Activated T-helper 1 cell treated with anti-CD3 and anti-CD28 coated beads, Interleukin-2, amount 50 U/mL, for 16 hours (primary cell): ENCODE results near the gene NIN.
A peak's percentile ranks its signal among the peaks of the same experiment; 100 is the strongest.

ENCODE experiments used
- DNase-seq, 2 donors: peaks; one replicate each; pipeline ENCODE4 v3.0.0-alpha.2; 2020; ENCODE audit warnings: low read depth in 1 of 2, low spot score in 1 of 2

The NIN gene, protein sequence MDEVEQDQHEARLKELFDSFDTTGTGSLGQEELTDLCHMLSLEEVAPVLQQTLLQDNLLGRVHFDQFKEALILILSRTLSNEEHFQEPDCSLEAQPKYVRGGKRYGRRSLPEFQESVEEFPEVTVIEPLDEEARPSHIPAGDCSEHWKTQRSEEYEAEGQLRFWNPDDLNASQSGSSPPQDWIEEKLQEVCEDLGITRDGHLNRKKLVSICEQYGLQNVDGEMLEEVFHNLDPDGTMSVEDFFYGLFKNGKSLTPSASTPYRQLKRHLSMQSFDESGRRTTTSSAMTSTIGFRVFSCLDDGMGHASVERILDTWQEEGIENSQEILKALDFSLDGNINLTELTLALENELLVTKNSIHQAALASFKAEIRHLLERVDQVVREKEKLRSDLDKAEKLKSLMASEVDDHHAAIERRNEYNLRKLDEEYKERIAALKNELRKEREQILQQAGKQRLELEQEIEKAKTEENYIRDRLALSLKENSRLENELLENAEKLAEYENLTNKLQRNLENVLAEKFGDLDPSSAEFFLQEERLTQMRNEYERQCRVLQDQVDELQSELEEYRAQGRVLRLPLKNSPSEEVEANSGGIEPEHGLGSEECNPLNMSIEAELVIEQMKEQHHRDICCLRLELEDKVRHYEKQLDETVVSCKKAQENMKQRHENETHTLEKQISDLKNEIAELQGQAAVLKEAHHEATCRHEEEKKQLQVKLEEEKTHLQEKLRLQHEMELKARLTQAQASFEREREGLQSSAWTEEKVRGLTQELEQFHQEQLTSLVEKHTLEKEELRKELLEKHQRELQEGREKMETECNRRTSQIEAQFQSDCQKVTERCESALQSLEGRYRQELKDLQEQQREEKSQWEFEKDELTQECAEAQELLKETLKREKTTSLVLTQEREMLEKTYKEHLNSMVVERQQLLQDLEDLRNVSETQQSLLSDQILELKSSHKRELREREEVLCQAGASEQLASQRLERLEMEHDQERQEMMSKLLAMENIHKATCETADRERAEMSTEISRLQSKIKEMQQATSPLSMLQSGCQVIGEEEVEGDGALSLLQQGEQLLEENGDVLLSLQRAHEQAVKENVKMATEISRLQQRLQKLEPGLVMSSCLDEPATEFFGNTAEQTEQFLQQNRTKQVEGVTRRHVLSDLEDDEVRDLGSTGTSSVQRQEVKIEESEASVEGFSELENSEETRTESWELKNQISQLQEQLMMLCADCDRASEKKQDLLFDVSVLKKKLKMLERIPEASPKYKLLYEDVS (N-terminal part only)

DNA sequence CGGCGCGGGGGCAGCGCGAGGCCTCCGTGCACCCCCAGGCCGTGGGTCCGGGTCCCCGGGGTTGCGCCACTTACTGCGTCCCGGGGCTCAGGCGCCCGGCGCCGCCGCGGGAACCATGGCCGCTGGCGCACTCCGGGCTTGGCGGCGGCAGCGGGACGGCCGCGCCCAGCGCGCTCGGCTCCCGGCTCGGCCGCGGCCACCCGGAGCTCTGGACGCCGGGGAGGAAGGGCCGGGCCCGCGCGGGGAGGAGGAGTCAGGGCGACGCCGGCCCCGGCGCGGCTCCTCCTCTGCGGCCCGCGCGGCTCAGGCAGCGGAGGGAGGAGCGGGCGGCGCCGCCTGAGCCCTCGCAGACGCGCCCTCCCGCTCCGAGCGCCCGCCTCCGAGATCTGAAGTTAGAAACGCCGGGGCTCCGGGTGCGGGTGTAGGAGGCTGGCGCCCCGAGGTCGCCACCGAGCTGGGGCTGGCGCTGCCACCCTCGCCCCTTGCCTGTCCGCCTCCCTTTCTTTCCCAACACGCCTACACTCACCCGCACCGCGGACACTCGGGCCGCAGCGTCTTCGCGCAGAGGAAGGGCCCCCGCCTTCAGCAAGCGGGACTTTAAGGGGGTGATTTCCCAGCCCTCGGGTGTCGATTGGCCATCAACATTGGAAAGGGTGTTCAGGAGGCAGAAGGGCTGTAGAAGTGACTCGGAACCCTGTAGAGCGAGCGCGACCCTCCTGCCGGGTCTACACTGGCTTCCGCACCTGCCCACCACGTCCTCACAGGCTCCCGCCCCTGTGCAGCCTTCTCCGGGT is at the start of gene NIN:
TSS of gene NIN (minus strand) at position 231 of the 794 bp plus-strand sequence. CDS start 9,106 bp downstream, outside the sequence.
- peak; percentile 37 to 66 for DNase-seq

DNA sequence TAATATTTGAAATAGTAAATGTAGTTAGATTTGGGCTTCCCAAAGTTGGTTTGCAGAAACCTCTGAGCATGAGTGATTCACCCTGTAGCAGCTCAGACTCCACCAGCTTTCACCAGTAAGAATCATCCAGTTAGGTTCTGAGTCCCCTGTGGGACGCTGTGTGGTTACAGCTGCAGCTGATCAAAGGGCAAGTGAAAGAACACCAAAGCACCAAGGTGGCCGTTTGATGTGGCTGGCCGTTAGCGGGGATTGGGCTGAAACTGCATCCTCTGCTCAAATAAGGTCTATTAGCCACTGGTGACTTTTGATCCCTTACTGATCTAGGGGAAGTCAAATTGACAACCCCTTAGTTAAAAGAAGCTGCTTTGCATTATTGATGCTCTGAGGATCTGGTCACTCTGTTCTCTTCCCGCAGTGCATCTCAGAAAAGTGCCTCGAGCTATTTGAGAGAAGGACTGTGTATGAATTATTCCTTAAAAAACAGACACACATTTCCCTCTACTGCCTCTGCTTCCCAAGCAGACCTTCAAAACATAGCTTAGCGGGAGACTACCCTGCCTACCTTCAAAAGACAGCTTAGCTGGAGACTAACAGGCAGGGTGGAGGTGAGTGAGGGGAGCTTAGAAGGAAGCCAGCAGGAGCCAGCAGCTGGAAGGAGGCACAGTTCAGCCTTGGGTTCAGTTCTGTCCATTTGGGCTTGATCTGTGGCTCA is 44.6 kb upstream of the NIN start:
- DNase-seq: peak; percentile 13 to 24

DNA sequence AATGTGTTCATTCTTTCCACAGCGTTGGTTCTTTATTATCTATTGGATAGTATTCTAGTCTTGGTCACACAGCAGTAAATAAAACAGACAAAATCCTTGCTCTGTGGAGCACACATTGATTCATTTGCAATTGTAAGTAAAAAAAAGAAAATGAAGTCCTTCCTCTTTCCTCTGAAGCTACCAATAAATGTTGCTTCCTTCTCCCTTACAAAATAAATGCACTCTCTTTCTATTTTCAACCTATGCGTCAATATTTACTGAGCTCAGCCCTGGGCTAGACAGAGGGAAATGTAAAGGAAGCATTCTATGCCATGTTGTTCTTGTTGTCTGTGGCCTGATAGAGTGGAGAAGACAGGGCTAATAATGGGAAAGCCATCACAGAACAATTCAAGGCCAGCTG is 43.8 kb upstream of the NIN start:
- no peak for DNase-seq

DNA sequence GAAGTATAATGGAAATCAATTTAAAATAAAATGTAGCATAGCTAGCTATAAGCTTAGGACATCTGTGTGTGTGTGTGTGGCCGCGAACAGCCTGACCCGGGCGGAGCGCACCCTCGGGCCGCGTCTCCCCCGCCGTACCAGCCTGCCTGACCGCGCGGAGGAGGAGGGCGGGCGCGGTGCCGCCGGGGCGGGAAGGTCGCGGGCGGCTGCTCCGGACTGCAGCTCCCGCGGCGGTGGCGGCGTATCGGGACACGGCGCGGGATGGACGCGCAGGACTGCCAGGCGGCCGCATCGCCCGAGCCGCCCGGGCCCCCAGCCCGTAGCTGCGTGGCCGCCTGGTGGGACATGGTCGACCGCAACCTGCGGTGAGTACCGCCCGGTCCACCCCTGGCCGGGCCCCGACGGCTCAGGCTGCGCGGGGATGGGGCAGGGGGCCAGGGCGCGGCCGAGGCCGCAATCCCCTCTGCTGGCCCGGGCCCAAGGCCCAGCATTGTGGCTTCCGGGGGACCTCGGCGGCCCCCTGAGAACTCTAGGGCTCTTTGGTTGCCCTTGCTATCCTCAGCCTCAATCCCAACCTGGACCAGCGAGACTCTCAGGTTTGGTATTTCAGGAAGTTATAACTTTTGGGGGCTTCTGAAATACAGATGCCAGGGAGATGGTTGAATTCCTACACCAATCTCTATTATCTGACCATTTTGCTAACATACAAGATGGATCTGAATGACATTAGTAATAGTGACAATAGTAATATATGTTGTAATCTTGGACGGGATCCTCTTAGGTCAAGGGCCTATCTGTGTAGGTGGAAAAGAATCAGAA is 41.2 kb upstream of the NIN start, which contains the start of gene ABHD12B:
TSS of gene ABHD12B (plus strand) at position 140 of the 819 bp plus-strand sequence. CDS start at position 262, 122 bp downstream.
- no peak for DNase-seq

DNA sequence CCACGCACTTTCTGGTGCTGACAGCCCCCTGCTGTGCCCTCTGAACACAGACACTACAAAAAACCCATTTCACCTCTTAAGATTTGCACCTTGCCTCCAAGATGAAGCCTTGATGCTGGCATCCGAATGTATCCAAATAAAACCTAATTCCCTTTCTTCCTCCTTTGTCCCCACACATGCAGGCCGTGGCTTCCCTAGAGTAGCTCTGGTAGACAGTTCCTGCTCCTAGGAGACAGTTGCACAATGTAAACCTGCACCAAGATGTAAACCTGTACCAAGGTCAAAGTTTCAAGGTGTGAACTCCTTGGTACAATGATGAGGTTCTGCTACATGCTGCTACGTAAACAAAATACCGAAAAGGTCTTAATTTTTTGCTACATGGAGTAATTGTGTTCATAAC is 40.3 kb upstream of the NIN start:
- no peak for DNase-seq

DNA sequence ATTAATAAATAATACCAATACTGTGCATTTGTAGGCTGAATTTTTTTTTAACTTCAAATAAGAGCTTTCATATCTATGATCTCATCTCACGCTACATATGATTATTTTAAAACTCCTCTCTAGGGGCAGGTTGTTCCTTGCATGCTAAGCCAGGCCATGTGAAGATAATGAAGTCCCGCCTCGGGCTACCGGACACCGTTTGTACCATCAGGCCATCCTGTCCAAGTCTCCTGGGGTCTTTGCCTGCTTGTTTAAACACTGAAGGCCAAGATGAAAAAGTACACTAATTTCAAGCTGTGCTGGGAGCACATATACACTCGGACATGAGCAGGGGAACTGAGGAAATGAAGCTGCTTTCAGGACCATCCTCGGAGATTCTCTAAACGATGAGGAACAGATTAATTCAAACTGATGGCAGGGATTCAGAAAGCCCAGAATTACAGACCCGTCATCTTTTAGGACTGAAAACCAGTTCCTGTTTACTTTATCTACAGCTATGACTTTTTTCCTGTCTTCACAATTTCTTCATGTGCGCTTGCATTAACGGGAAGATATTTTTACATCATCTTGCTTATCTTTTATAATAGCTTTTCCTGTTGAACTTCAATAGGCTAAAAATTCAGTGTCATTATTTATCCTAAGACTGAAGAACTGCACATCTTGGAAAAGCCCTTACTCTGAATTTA is 34.6 kb upstream of the NIN start:
- DNase-seq: no peak

DNA sequence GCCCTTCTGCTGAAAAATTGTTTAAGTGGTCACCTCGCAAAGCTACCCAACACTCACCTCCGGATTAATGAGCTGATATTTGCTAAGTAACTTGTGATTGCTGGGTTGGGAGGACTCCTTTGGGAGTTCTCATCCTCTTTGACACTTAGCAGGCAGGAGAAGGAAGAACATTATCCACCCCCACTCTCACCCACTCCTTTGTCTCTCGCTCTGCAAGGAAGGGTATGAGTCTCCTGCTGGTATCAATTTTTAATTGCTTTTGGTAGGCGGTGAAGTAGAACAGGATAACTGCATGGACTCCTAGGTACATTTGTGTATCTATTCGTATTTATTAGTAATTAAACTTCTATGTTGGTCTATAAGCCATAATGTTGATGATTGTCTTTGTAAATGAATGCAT is 34.0 kb upstream of the NIN start:
- no peak for DNase-seq

DNA sequence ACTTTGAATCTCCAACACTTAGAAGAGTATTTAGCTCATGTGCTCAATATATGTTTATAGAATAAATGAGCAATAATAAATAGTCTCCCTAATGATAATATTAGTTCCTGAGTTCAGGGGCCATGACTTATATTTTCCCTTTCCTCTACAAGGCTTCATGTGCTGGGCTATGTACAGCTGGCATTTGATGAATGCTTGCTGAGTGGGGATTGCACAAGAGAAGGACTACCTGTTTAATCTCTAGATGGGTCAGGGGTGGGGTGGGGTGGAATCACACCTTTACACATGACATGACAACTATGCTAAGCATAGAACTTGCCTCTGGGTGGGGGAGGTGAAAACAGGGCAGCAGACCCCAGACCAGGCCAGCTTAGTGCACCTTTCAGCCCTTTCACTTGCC is 33.3 kb upstream of the NIN start:
- DNase-seq: no peak

DNA sequence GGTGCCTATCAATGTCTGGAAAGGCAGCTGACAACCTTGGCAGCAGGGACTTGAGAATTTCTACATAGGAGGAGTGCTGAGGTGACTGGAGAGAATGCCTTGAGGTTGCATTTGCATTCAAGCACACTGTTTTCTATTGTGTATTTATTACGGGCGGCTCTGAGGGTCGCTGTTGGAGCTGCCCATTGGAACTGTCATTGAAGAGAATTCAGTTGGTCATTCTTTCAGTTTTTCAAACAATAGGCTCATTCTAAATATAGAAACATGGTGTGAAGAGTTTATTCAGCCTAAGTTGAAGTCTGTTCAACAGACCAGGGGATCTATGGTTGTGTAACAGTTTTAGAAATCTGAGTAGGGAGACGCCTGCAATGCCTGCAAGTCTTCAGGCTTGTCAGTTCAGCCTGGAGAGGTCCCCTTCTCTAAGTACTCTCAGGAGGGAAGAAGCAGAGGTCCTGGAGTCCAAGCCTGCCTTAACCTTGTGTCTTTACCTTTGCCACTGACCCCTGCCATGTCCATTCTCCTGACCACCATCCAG is 31.1 kb upstream of the NIN start:
- no peak for DNase-seq

DNA sequence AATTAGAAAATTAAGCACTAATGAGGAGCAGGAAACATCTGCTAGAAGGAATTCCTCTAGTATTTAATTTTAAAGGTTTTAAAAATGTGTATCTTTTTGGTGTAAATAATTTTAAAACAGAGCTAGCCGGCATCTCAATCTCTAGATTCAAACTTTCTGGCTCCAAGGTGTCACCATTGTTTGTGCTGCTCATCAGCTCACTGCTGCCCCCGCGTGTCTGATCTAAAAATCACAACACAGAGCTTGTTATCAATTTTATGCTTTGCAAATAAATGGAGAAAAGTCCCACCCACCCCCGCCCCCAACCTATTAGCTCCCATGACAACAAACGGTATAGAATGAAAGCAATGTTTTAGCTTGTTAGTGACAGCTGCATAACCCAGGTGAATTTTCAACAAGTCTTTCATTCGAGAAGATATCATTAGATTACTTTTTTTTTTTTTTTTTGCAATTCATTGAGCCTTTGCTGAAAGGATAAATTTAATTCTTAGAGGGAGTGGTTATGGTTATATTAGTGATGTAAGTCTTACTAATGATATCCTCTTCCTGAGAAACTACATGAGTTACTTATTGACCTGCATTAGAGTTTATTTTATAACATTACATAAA is 29.6 kb upstream of the NIN start:
- peak; percentile 74 to 87 for DNase-seq

DNA sequence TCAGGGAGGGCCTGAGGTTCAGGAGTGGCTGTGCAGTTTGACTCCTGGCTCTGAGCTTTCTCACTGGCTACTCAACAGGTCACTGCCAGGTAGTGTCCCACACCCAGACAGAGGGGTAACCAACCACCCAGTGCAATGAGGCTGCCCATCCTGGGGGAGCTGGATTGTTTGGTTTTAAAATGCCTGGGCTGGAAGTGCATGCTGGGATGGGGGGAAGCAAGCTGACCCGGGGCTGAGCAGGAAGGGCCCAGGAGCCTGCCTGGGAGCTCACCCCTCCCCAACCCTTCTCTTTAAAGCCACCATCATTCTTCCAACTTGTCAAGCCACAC is 28.3 kb upstream of the NIN start:
- DNase-seq: no peak

DNA sequence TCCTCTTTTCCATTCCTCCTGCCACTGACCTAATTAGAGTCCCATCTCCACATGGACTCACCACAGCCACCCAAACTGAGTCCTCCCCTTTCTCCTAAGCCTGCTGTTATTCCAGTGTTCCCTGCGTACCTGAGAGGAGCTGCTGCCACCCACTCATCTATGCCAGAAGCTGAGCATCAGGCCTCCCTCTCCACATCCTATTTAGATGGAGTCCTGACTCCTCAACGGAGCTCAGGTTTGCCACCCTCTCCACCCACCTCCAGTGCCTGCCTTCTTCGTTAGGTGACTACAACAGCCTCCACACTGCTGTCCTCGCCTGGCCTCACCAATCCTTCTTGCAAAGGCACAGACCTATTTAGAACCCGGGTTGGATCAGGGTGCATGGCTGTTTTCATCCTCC is 25.7 kb upstream of the NIN start:
- DNase-seq: no peak

DNA sequence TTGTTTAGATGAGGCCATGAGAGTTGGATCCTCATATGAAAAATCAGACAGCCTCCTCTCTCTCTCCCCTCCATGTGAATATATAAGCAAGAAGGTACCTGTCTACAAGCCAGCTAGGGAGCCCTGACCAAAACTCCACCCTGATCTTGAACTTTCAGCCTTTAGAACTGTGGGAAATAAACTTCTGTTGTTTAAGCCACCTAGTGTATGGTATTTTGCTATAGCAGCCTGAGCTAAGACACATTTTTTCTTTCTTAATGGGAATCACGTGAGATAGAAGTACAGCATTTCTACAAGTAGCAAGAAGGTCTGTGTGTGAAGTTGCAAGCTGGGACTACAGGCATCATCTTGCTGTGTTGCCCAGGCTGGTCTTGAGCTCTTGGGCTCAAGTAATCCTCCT is 24.6 kb upstream of the NIN start:
- DNase-seq: no peak

DNA sequence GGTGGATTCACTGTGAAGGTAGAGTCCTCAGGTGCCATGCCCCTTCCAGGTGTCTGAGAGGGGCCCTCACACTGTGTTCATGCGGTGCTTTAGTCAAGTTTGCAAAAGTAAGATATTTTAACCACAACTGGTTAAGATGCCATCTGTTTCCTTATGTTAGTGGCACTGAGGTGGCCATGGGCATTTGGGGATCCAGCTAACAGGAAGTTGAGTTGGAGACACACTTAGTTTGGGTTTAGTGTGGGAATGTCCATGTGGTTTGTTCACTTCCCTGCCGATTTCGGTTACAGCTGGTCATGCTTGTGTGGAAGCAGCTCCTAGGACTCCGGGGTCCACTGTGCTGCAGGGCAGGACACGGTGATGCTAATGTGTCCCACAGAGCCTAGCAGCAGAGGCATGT is 23.6 kb upstream of the NIN start:
- DNase-seq: no peak

DNA sequence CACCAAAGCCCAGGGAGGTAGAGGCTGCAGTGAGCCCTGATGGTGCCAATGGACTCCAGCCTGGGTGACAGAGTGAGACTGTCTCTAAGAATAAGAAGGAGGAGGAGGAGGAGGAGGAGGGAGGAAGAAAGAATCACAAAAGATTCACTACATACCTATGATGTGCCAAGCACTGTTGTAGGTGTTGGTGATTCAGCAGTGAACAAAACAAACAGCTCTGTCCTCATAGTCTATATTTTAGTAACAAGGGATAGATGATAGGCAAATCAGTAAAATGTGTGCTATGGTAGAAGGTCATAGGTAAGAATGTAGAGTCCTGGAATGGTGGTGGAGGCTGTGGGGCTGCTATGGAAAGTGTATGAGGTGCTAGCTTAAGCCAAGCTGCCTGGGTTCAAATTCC is 22.9 kb upstream of the NIN start:
- no peak for DNase-seq

DNA sequence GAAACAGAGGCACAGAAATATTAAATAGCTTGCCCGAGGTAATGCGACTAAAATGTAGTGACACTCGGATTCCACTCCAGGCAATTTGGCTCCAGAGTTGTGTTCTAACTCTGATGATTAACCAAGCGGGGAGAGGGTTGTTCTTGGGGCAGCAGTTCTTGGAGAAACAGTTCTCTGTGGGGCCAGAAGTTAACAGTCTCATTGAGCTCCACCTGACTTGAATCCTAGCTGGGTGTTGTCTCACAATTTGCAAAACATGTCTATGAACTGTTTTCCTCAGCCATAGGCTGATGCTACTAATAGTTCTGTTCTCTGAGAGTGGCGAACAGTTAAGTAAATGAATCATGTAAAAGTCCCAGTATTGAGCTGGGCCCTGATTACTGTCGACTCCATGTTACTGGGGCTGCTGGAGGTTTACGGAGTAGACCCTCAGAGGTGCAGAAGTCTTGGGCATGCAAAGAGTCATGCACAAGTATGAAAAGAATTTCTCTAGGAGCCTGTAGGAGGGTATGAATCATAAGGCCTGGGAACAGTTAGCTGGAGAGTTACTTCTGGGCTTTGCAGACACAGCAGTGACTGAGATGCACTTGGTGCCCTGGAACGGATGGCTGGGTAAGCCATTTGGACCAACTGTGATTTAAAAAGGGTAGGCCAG is 15.4 kb upstream of the NIN start:
- no peak for DNase-seq

DNA sequence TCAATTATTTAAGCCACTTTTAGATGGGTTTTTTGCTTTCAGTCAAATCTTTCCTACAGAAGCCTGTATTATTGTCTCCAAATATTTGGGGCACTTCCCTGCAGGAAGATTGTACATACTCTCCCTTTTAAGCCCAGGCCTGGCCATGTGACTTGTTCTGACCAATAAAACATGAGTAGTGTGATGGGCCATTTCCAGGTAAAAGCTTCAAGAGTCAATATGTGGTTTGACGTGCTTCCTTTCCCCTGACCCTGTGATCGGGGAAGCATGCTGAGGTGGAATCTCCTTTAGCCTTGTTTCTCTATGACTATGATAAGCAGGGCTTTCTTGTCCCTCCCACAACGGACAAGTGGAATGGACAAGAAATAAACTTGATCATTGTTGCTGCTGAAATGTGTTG is 14.2 kb upstream of the NIN start:
- no peak for DNase-seq
